ENCODE measurements around the gene KDM5D. TPM values are rescaled to one million over a fixed set of nuclear protein-coding genes. Genes with fewer than 3 reads are reported as not detected.

KDM5D gene
- 121 and 144 TPM in 2 replicates for total RNA-seq

DNA sequence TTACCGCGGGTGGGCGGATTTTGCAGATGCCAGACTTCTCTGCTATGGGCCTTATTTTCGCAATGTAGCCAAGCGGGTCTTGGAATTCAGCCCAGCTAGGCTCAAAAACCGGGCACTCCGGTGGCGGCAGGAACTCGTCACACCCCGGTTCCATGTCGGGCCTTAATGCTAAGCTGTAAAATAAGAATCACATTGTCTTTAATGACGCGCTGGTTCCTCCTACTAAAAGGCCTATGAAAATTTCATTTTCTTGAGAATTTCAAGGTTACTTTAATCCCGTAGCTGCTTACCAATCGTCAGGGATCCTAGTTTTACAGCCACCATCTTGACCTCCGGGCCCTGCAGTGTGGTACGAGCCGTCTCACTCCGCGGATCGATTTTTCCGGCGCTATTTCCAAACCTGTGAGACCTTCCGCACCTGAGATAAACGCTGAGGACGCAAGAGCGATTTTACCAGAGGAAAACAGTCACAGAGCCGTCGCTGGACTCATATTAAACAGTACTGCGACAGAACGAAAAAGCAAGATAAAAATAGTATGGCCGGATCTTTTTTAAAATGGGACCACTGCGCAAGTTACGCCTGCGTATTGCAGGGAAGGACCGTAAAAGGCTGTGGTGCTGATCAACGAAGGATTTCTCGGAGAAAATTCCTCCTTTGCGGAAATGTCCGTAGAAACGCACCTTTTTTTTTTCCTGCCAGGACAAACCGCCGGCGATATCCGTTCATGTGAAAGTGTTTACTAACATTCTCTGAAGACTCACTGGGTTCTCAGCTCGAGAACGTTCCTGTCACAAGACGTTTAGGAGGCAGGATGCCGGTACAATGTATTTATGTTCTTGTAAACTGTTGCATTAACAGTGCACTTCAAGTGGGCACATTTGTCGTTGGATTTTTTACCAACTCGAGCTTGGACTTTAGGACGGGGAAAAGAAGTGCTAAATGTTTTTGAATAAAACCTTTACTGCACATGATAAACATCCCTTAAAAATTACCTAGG lies at the start of gene KDM5D:
Gene KDM5D, minus strand, starts transcription at position 346 of the 998 bp plus-strand sequence. Its CDS starts 192 bp downstream, at position 154.
- peaks cover 36% of the 10 kb centered on the region for H3K4me1 Mint-ChIP-seq
- no peaks in the 10 kb centered on the region for H3K27me3 Mint-ChIP-seq
- peak within 1 kb of the TSS; percentile 97 for H3K27ac Mint-ChIP-seq
- CTCF ChIA-PET: no interaction called here
- peak; percentile 84 for ATAC-seq (ENCODE audit: low read depth)
- TF ChIP-seq, protein P1, sequence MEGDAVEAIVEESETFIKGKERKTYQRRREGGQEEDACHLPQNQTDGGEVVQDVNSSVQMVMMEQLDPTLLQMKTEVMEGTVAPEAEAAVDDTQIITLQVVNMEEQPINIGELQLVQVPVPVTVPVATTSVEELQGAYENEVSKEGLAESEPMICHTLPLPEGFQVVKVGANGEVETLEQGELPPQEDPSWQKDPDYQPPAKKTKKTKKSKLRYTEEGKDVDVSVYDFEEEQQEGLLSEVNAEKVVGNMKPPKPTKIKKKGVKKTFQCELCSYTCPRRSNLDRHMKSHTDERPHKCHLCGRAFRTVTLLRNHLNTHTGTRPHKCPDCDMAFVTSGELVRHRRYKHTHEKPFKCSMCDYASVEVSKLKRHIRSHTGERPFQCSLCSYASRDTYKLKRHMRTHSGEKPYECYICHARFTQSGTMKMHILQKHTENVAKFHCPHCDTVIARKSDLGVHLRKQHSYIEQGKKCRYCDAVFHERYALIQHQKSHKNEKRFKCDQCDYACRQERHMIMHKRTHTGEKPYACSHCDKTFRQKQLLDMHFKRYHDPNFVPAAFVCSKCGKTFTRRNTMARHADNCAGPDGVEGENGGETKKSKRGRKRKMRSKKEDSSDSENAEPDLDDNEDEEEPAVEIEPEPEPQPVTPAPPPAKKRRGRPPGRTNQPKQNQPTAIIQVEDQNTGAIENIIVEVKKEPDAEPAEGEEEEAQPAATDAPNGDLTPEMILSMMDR (IDR thresholded peaks at IDR 0.05): no peak
- H3K36me3 Mint-ChIP-seq (ENCODE audit: low read depth): peaks cover 28% of the 10 kb centered on the region
- peaks cover 2% of the 10 kb centered on the region for H3K9me3 Mint-ChIP-seq
- DNase-seq: peak; percentile 35
- intact Hi-C loops (cut with micrococcal nuclease): loop anchor here (1.0 to 10.0 kb wide), 3 partner anchors 177 to 990 kb away; partner anchors contain the start of gene EIF1AY
- POLR2A ChIA-PET: interaction anchor here (0.6 to 2.0 kb wide), 8 partner anchors 10 to 831 kb away, joined by 3 to 15 read pairs (median 4); partner anchors contain the start of gene EIF1AY
- peak within 1 kb of the TSS; percentile 95 for H3K4me3 Mint-ChIP-seq

DNA sequence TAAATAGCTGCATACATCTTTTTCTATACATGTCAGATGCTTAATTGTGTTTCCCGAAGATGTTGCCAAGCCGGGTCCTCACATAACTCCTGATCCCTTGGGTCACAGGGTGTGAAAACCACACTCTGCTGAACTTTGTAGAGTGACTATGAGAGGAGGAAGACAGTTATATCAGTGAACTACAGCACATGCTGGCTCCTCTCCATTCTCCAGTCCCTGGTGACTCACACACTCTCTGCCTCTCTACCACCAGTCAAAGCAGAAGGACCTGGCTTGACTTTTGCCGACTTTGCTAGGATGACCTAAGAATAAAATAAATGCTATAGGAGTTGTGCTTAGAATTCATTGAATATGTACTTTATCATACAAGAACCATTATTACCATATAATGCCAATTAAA lies 23.8 kb upstream of the KDM5D start:
- TF ChIP-seq, protein P1 (IDR thresholded peaks at IDR 0.05): no peak
- Mint-ChIP-seq H3K4me1 (no peaks in the 10 kb centered on the region), H3K27me3 (no peaks in the 10 kb centered on the region), H3K9me3 (no peaks in the 10 kb centered on the region), H3K4me3 (no peak overlapping the region), H3K27ac (no peak overlapping the region), H3K36me3 (ENCODE audit: low read depth) (peaks cover 2% of the 10 kb centered on the region)
- POLR2A ChIA-PET: no interaction called here
- CTCF ChIA-PET: no interaction called here
- no peak for DNase-seq
- no peak for ATAC-seq (ENCODE audit: low read depth)
- intact Hi-C loops (cut with micrococcal nuclease): no loop called here

DNA sequence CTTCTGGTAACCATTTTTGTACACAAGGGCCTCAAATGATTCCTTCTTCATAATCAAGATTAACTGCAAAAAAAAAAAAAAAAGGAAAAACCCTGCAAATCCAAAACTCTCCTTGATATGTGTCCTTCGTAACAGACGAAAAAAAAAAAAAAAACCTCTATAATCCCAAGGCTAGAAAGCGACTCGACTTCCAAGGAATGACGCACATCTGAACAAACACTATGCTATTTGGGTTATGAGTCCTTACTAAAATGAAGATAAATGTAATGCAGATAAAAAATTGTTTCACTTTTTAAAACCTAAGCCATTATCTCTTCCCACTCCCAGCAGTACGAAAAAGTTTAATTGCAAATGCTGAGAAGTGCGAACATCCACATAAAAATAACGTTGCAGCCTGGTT lies 1.2 kb downstream of the KDM5D start:
- Mint-ChIP-seq H3K27me3 (no peaks in the 10 kb centered on the region), H3K27ac (no peak overlapping the region), H3K36me3 (ENCODE audit: low read depth) (peaks cover 37% of the 10 kb centered on the region), H3K4me3 (peak overlapping the region; percentile 95), H3K4me1 (peaks cover 37% of the 10 kb centered on the region), H3K9me3 (no peaks in the 10 kb centered on the region)
- DNase-seq (no peak), ATAC-seq (ENCODE audit: low read depth) (no peak)
- intact Hi-C loops (cut with micrococcal nuclease): loop anchor here (10.0 kb wide), 1 partner anchor 991 kb away; no protein-coding TSS in a partner anchor
- ChIA-PET POLR2A (interaction anchor here (0.7 to 2.0 kb wide), 3 partner anchors 176 to 832 kb away, joined by 3 to 15 read pairs (median 4); partner anchors contain the start of gene EIF1AY), CTCF (no interaction called here)
- TF ChIP-seq, protein P1 (IDR thresholded peaks at IDR 0.05): no peak

DNA sequence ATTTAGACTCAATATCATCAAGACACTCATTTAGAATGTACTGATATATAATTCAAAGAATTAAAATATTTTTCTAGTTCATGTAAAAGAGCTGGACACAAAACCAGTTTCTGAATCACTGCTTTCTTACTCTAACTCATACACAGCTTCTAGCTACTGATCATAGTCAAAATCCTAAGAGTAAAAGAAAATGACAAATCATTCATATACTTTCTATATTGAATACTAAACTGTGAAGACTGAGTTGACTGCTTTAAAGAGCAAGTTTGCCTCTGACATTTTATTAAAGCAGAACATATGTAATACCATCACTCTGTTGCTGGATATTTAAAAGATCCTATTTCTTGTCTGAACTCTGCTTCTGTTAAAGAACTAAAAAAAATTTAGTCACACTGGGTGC lies 2.4 kb downstream of the KDM5D start:
- CTCF ChIA-PET: no interaction called here
- Mint-ChIP-seq H3K27me3 (no peaks in the 10 kb centered on the region), H3K4me3 (no peak overlapping the region), H3K9me3 (no peaks in the 10 kb centered on the region), H3K36me3 (ENCODE audit: low read depth) (peaks cover 37% of the 10 kb centered on the region), H3K4me1 (peaks cover 43% of the 10 kb centered on the region), H3K27ac (peak overlapping the region; percentile 56)
- TF ChIP-seq, protein P1 (IDR thresholded peaks at IDR 0.05): no peak
- no peak for DNase-seq
- intact Hi-C loops (cut with micrococcal nuclease): loop anchor here (10.0 kb wide), 1 partner anchor 993 kb away; no protein-coding TSS in a partner anchor
- ATAC-seq (ENCODE audit: low read depth): no peak
- POLR2A ChIA-PET: no interaction called here

DNA sequence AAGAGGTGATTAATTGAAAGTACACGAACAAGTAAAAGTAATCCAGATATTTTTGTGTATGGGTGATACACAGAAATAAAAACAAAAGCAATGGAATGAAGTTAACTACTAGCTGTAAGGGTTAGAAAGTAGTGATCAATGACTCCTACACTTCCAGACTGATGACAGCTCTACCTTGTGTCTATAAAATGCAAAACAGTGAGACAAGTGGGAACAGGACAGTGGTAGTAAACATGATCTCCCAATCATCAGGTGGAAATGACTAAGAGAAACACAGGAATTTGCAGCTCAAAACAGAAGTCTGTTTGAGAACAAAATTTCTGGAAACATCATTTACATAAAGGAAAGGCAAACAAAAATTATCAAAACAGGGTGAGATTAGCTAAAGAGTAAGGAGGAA lies 10.1 kb downstream of the KDM5D start:
- intact Hi-C loops (cut with micrococcal nuclease): no loop called here
- Mint-ChIP-seq H3K27me3 (no peaks in the 10 kb centered on the region), H3K9me3 (no peaks in the 10 kb centered on the region), H3K36me3 (ENCODE audit: low read depth) (peaks cover 62% of the 10 kb centered on the region), H3K4me3 (no peak overlapping the region), H3K4me1 (peaks cover 12% of the 10 kb centered on the region), H3K27ac (no peak overlapping the region)
- POLR2A ChIA-PET: interaction anchor here (0.7 to 1.7 kb wide), 3 partner anchors 10 to 1522 kb away, joined by 3 to 4 read pairs (median 3); partner anchors contain the start of gene KDM5D
- ATAC-seq (ENCODE audit: low read depth): no peak
- DNase-seq: no peak
- CTCF ChIA-PET: no interaction called here
- TF ChIP-seq, protein P1 (IDR thresholded peaks at IDR 0.05): no peak
